ENCODE measurements around the gene RNF14. TPM values are rescaled to one million over a fixed set of nuclear protein-coding genes. Genes with fewer than 3 reads are reported as not detected.
A peak's percentile ranks its signal among the peaks of the same experiment; 100 is the strongest.

RNF14 gene
- total RNA-seq, 1 donor from 2014 or later, result 30.4 TPM

GRCh38 chr5:141954194-141954593 is 14.7 kb upstream of the RNF14 start:
- no peak overlapping the region for H3K27ac Mint-ChIP-seq
- peaks cover 10% of the 10 kb centered on the region for H3K4me1 Mint-ChIP-seq
- intact Hi-C loops (cut with micrococcal nuclease), result no loop called here
- no peak for TF ChIP-seq CTCF (IDR thresholded peaks at IDR 0.05)
- H3K9me3 Mint-ChIP-seq, result no peaks in the 10 kb centered on the region
- H3K27me3 Mint-ChIP-seq, result peaks cover 2% of the 10 kb centered on the region
- ATAC-seq (ENCODE audit: low read depth) (no peak), DNase-seq (no peak)
- POLR2A ChIA-PET, result interaction anchor here (1.2 kb wide), 1 partner anchor 30 kb away, joined by 3 read pairs; the partner anchor contains the start of gene DELE1
- CTCF ChIA-PET, result interaction anchor here (1.3 kb wide), 1 partner anchor 289 kb away, joined by 4 read pairs; no protein-coding TSS in a partner anchor
- peaks cover 2% of the 10 kb centered on the region for H3K36me3 Mint-ChIP-seq (ENCODE audit: low read depth)
- H3K4me3 Mint-ChIP-seq, result no peak overlapping the region

GRCh38 chr5:141957367-141957996 is 11.4 kb upstream of the RNF14 start:
- no peak overlapping the region for H3K27ac Mint-ChIP-seq

GRCh38 chr5:141958113-141958512 is 10.8 kb upstream of the RNF14 start, which contains the start of gene PCDH12:
Gene PCDH12, minus strand, starts transcription at chr5:141958202. Its CDS starts 351 bp downstream, at chr5:141957851.
- Mint-ChIP-seq H3K36me3 (ENCODE audit: low read depth) (peaks cover 2% of the 10 kb centered on the region), H3K4me3 (no peak within 1 kb of the TSS), H3K27ac (peak within 1 kb of the TSS; percentile 20), H3K9me3 (no peaks in the 10 kb centered on the region), H3K27me3 (peaks cover 3% of the 10 kb centered on the region), H3K4me1 (peaks cover 18% of the 10 kb centered on the region)
- no peak for TF ChIP-seq CTCF (IDR thresholded peaks at IDR 0.05)
- ATAC-seq (ENCODE audit: low read depth) (no peak), DNase-seq (no peak)
- CTCF ChIA-PET, result interaction anchor here (0.8 to 6.9 kb wide), 3 partner anchors 79 to 293 kb away, joined by 3 to 133 read pairs (median 3); no protein-coding TSS in a partner anchor
- POLR2A ChIA-PET, result interaction anchor here (1.4 kb wide), 1 partner anchor 35 kb away, joined by 7 read pairs; the partner anchor contains the start of gene DELE1
- intact Hi-C loops (cut with micrococcal nuclease), result no loop called here

More at GRCh38 chr5:141957367-141957996, 11.4 kb upstream of the RNF14 start:
- Mint-ChIP-seq H3K9me3 (no peaks in the 10 kb centered on the region), H3K36me3 (ENCODE audit: low read depth) (peaks cover 2% of the 10 kb centered on the region), H3K4me3 (no peak overlapping the region), H3K27me3 (peaks cover 3% of the 10 kb centered on the region), H3K4me1 (peaks cover 18% of the 10 kb centered on the region)
- CTCF ChIA-PET, result interaction anchor here (1.5 to 6.9 kb wide), 2 partner anchors 78 to 264 kb away, joined by 3 to 133 read pairs; no protein-coding TSS in a partner anchor
- POLR2A ChIA-PET, result interaction anchor here (1.1 kb wide), 1 partner anchor 15 kb away, joined by 3 read pairs; no protein-coding TSS in a partner anchor
- intact Hi-C loops (cut with micrococcal nuclease), result no loop called here
- ATAC-seq (ENCODE audit: low read depth) (no peak), DNase-seq (no peak)
- TF ChIP-seq CTCF (IDR thresholded peaks at IDR 0.05), result no peak

- no peak overlapping the region for H3K4me3 Mint-ChIP-seq
Observed at GRCh38 chr5:141958546-141959172, 10.2 kb upstream of the RNF14 start.

More at GRCh38 chr5:141958546-141959172, 10.2 kb upstream of the RNF14 start:
- peaks cover 18% of the 10 kb centered on the region for H3K4me1 Mint-ChIP-seq
- no peak for TF ChIP-seq CTCF (IDR thresholded peaks at IDR 0.05)
- DNase-seq (no peak), ATAC-seq (ENCODE audit: low read depth) (no peak)
- H3K27ac Mint-ChIP-seq, result peak overlapping the region; percentile 20
- intact Hi-C loops (cut with micrococcal nuclease), result no loop called here
- peaks cover 2% of the 10 kb centered on the region for H3K36me3 Mint-ChIP-seq (ENCODE audit: low read depth)
- H3K27me3 Mint-ChIP-seq, result peaks cover 3% of the 10 kb centered on the region
- POLR2A ChIA-PET, result interaction anchor here (1.4 kb wide), 1 partner anchor 35 kb away, joined by 7 read pairs; the partner anchor contains the start of gene DELE1
- H3K9me3 Mint-ChIP-seq, result no peaks in the 10 kb centered on the region
- CTCF ChIA-PET, result interaction anchor here (0.8 to 6.9 kb wide), 4 partner anchors 79 to 294 kb away, joined by 3 to 133 read pairs (median 18); no protein-coding TSS in a partner anchor

All from activated B cell treated with CpG ODN at 0.5 μM for 24 hours (primary cell).